Esophagus muscularis mucosa (tissue), 4 donors: ENCODE results near the gene SDK1. TPM values are rescaled to one million over a fixed set of nuclear protein-coding genes. Genes with fewer than 3 reads are reported as not detected.

ENCODE experiments used
- DNase-seq: peaks from one replicate; pipeline ENCODE4 v3.0.0-alpha.2; 2017; ENCODE audit errors: extremely low spot score
- H3K27ac ChIP-seq, 4 donors: fragments of 200-600 bp; sonication (generic); replicated peaks in 1 of 4; 1 replicate in 3 of 4; 2 replicates in 1 of 4; pipeline ENCODE4 v1.5.1; 2016 to 2019; ENCODE audit warnings: mild to moderate bottlenecking in 1 of 4
- H3K27me3 ChIP-seq, 4 donors: fragments of 200-600 bp; sonication (generic); one replicate each; pipeline versions ENCODE4 v1.5.1 to v1.6.0; 2016 to 2019
- H3K36me3 ChIP-seq, 4 donors: fragments of 200-600 bp; sonication (generic); one replicate each; pipeline ENCODE4 v1.5.1; 2016 to 2019
- H3K4me1 ChIP-seq, 4 donors: fragments of 200-600 bp; sonication (generic); one replicate each; pipeline ENCODE4 v1.5.1; 2016 to 2019
- H3K4me3 ChIP-seq, 4 donors: fragments of 200-600 bp; sonication (generic); 1 replicate in 2 of 4; 2 replicates in 2 of 4; pipeline ENCODE4 v1.5.1; 2016 to 2019; ENCODE audit warnings: mild to moderate bottlenecking in 4 of 4, moderate library complexity in 1 of 4
- H3K9me3 ChIP-seq, 4 donors: fragments of 200-600 bp; sonication (generic); 1 replicate in 3 of 4; 2 replicates in 1 of 4; pipeline ENCODE4 v1.5.1; 2016 to 2019
- EP300 ChIP-seq: sonication (generic); formaldehyde crosslinking; IDR thresholded peaks from one replicate; pipeline ENCODE4 v1.6.1; 2017; ENCODE audit warnings: antibody characterized with exemption
- POLR2A ChIP-seq: fragments of 450-650 bp; IDR thresholded peaks from one replicate; pipeline ENCODE4 v1.6.1; 2017; ENCODE audit warnings: antibody characterized with exemption, moderate library complexity, mild to moderate bottlenecking, low read depth
- POLR2AphosphoS5 ChIP-seq, 2 donors: sonication (generic); formaldehyde crosslinking; IDR thresholded peaks; one replicate each; pipeline ENCODE4 v1.6.1; 2017; ENCODE audit warnings: antibody characterized with exemption in 2 of 2
- WGBS: methylation state at CpG from one replicate; pipeline ENCODE4 v1.1.5; 2018; 5-methylcytosine and 5-hydroxymethylcytosine counted together
- intact Hi-C: fragments of 100-400 bp; cut with DNase I; formaldehyde crosslinking; loops from one replicate; pipeline ENCODE4 v1.15.1; 2023
- total RNA-seq, 4 donors: library from RNA; depleted of rRNA; stranded (reverse); fragments of >200 nt; gene quantifications; one replicate each; pipeline versions ENCODE4 v1.1.0 to v1.2.1, GENCODE V29; 2016
- TF ChIP-seq, protein P1 (sequence below), 3 experiments: fragments of 200-600 bp in 2 of 3; fragments of 450-650 bp in 1 of 3; sonication (generic) in 2 of 3; IDR thresholded peaks; one replicate each; pipeline ENCODE4 v1.5.1; 2017 to 2019; ENCODE audit warnings: antibody characterized with exemption in 3 of 3, mild to moderate bottlenecking in 2 of 3, moderate library complexity in 1 of 3

The SDK1 gene
- total RNA-seq, 4 donors from 2014 or later: 7.8 to 18.6 (median 12.0) TPM

DNA sequence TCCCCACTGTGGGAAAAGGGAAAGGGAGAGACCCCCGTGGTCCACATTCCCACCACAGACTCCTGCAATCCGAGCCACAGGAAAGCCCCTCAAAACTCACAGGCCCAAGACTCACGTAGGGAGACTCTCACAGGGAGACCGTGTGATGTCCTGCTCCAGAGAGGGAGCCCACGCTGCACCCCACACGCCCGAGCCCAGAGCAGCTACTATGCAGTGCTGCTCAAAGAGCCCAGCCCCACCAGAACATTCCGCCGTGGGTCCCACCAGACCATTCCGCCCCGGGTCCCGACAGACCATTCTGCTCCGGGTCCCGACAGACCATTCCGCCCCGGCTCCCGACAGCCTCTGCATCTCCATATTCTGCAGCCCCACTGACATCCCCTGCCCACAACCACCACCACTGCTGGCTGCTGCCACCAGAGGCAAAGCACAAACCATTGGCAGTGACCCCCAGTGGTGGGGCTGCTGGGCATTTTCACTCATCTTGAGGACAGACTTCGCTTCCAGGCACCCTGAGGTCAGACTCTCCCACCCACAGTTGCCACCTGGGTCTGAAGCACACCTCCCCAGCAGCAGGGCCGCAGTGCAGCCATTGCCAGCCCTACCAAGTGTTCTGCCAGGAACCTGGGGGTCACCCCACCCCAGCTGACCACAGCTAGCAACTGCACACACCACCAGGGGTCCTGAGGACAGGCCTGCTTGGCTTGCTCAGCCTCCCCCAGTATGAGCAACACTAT is 755.7 kb downstream of the SDK1 start:
- intact Hi-C loops: no loop called here
- 85% methylated on average over 12 of the region's 19 CpGs for WGBS
- DNase-seq: no peak
- Histone ChIP-seq H3K4me3 (no peak overlapping the region), H3K27me3 (no peaks in the 10 kb centered on the region), H3K27ac (no peak overlapping the region), H3K9me3 (peaks cover 0 to 5% (median 2%) of the 10 kb centered on the region in 4 donors), H3K4me1 (no peaks in the 10 kb centered on the region), H3K36me3 (no peaks in the 10 kb centered on the region)
- TF ChIP-seq EP300: no peak

DNA sequence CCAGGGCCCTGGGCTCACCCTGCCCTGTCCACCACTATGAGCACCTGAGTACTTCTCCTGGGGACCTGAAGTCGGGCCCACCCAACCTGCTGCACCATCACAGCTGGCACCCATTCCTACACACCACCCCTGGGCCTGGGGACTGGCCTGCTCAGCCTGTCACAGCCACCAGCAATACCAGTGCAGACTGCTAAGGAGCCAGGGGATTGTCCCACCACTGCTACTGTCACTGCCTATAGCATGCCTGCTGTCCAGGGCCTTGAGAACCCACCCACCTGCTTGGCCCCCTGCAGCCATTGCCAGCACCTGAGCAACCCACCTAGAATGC is 756.2 kb downstream of the SDK1 start:
- WGBS: no CpG with 5 or more reads among the region's 1 CpG
- no peaks in the 10 kb centered on the region for H3K4me1 ChIP-seq
- no peak overlapping the region for H3K27ac ChIP-seq
- no peaks in the 10 kb centered on the region for H3K27me3 ChIP-seq
- TF ChIP-seq, protein P1, sequence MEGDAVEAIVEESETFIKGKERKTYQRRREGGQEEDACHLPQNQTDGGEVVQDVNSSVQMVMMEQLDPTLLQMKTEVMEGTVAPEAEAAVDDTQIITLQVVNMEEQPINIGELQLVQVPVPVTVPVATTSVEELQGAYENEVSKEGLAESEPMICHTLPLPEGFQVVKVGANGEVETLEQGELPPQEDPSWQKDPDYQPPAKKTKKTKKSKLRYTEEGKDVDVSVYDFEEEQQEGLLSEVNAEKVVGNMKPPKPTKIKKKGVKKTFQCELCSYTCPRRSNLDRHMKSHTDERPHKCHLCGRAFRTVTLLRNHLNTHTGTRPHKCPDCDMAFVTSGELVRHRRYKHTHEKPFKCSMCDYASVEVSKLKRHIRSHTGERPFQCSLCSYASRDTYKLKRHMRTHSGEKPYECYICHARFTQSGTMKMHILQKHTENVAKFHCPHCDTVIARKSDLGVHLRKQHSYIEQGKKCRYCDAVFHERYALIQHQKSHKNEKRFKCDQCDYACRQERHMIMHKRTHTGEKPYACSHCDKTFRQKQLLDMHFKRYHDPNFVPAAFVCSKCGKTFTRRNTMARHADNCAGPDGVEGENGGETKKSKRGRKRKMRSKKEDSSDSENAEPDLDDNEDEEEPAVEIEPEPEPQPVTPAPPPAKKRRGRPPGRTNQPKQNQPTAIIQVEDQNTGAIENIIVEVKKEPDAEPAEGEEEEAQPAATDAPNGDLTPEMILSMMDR (IDR thresholded peaks at IDR 0.05): no peak
- TF ChIP-seq POLR2A: no peak
- DNase-seq: no peak
- H3K4me3 ChIP-seq: no peak overlapping the region
- peaks cover 0 to 5% (median 2%) of the 10 kb centered on the region in 4 donors for H3K9me3 ChIP-seq
- H3K36me3 ChIP-seq: no peaks in the 10 kb centered on the region
- intact Hi-C loops: no loop called here

DNA sequence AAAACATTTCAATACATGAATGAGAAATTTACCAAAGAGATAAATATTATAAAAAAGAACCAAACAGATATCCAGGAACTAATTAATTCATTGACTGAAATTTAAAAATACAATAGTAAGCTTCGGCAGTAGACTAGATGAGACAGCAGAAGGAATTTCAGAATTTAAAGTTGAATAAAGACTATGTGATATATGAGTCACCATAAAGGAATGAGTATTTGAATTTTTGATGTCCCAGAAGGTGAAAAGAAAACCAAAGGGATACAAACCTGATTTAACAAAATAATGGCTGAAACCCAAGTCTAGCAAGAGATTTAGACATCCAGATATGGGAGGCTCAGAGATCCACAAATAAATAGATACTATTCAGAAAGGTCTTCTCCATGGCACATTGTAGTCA is 757.1 kb downstream of the SDK1 start:
- DNase-seq: no peak
- Histone ChIP-seq H3K4me3 (no peak overlapping the region), H3K9me3 (peaks cover 0 to 5% (median 2%) of the 10 kb centered on the region in 4 donors), H3K36me3 (no peaks in the 10 kb centered on the region), H3K4me1 (no peaks in the 10 kb centered on the region), H3K27ac (no peak overlapping the region), H3K27me3 (no peaks in the 10 kb centered on the region)
- TF ChIP-seq, protein P1 (IDR thresholded peaks at IDR 0.05): no peak
- TF ChIP-seq POLR2AphosphoS5 (IDR thresholded peaks at IDR 0.05) (no peak), POLR2A (no peak), EP300 (no peak)
- intact Hi-C loops: no loop called here
- 95% methylated on average over 1 of the region's 1 CpG for WGBS

DNA sequence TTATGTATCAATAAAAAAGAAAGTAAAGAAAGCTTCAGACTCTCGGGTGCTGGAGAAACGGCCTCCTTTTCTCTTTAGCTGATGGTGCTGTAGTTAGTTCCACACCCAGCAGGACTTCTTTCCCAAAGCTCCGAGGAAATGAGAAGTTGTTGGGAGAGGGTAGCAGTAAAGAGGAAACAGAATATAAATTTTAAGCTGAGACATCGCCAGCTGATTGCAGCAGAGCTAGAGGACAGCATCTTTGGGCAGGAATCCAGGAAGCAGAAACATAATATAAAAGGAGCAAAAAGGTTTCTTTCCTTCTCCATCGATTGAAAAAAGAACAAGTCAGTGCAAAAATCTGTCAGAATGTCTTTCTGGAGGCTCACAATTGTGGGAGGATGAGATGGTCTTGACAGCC is 764.1 kb downstream of the SDK1 start:
- Histone ChIP-seq H3K27me3 (no peaks in the 10 kb centered on the region), H3K36me3 (no peaks in the 10 kb centered on the region), H3K4me3 (no peak overlapping the region), H3K27ac (no peak overlapping the region), H3K4me1 (no peaks in the 10 kb centered on the region), H3K9me3 (no peaks in the 10 kb centered on the region)
- 35% methylated on average over 5 of the region's 5 CpGs for WGBS
- TF ChIP-seq POLR2A: no peak
- no peak for TF ChIP-seq POLR2AphosphoS5 (IDR thresholded peaks at IDR 0.05)
- TF ChIP-seq EP300: no peak
- TF ChIP-seq, protein P1 (IDR thresholded peaks at IDR 0.05): no peak
- intact Hi-C loops: no loop called here
- peak; percentile 75 for DNase-seq

DNA sequence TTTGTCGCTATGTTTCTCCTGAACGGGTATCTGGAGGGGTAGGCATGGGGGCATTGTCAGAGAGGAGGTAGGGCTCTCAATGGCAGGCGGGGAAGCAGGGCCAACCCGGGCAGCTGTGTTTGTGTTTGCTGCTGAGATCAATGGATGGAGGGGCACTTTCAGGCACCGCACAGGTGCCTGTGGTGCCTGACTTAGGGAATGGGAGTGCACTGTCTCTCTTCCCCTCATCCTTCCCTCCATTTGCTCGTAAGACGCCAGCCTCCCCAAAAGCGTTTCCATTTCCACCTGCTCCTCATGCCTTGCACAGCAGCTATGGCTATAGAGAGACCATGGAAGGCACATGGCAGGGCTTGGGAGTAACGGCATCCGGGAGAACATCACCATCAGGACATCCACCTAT is 765.2 kb downstream of the SDK1 start:
- Histone ChIP-seq H3K27ac (no peak overlapping the region), H3K9me3 (no peaks in the 10 kb centered on the region), H3K36me3 (no peaks in the 10 kb centered on the region), H3K27me3 (no peaks in the 10 kb centered on the region), H3K4me1 (no peaks in the 10 kb centered on the region), H3K4me3 (no peak overlapping the region)
- intact Hi-C loops: no loop called here
- DNase-seq: no peak
- 88% methylated on average over 10 of the region's 10 CpGs for WGBS
- TF ChIP-seq POLR2A: no peak
- TF ChIP-seq, protein P1 (IDR thresholded peaks at IDR 0.05): no peak
